Subcutaneous adipose tissue (tissue), 4 donors: ENCODE data around the gene MIGA2. TPM values are rescaled to one million over a fixed set of nuclear protein-coding genes. Genes with fewer than 3 reads are reported as not detected.

Experiments
- total RNA-seq, 4 donors: library from RNA; depleted of rRNA; stranded (reverse); fragments of >200 nt; gene quantifications; one replicate each; pipeline ENCODE4 v1.1.0, GENCODE V29; 2016
- TF ChIP-seq, protein P1 (sequence below): fragments of 450-650 bp; IDR thresholded peaks from one replicate; pipeline ENCODE4 v1.5.1; 2016; ENCODE audit warnings: low read depth, mild to moderate bottlenecking, control low read depth, antibody characterized with exemption, moderate library complexity

MIGA2 gene
- total RNA-seq, 4 donors from 2014 or later = 8.8 to 50.5 (median 12.4) TPM

DNA sequence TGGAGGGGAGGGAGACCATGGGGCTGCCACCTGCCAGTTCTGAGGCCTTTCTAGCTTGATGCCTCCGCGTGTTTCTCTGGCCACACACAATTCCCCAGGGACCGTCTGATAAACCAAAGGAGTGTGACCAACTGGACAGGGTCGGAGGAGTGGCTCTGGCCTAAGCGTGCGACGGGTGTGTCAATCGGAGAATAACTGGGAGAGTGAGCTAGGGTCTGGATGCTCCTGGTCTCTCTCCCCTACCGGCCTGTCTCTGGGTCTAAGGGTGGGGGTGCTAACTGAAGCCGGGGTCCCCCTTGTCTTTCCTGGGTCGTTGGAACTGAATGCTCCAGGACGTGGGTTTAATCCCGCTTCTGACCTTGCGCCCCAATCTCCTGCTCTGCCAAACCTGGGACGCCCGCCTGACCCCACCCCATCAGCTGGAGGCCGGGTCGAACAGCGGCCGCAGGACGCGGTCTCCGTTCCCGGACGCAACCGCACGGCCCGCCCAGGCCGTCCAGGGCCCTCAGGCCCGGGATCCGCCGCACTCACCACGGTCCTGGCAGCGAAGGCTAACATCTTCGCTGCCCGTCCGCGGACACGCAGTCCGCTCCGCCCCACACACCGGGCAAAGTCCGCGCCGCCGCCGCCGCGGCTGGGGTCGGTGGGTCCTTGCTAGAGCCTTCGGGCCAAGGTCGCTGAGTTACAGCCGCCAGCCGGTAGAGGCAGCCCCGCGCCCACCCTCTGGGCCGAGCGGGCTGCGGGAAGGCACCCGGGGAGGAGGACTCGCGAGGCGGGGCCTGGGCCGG is 73.7 kb downstream of the MIGA2 start:
- TF ChIP-seq, protein P1, sequence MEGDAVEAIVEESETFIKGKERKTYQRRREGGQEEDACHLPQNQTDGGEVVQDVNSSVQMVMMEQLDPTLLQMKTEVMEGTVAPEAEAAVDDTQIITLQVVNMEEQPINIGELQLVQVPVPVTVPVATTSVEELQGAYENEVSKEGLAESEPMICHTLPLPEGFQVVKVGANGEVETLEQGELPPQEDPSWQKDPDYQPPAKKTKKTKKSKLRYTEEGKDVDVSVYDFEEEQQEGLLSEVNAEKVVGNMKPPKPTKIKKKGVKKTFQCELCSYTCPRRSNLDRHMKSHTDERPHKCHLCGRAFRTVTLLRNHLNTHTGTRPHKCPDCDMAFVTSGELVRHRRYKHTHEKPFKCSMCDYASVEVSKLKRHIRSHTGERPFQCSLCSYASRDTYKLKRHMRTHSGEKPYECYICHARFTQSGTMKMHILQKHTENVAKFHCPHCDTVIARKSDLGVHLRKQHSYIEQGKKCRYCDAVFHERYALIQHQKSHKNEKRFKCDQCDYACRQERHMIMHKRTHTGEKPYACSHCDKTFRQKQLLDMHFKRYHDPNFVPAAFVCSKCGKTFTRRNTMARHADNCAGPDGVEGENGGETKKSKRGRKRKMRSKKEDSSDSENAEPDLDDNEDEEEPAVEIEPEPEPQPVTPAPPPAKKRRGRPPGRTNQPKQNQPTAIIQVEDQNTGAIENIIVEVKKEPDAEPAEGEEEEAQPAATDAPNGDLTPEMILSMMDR = no peak

DNA sequence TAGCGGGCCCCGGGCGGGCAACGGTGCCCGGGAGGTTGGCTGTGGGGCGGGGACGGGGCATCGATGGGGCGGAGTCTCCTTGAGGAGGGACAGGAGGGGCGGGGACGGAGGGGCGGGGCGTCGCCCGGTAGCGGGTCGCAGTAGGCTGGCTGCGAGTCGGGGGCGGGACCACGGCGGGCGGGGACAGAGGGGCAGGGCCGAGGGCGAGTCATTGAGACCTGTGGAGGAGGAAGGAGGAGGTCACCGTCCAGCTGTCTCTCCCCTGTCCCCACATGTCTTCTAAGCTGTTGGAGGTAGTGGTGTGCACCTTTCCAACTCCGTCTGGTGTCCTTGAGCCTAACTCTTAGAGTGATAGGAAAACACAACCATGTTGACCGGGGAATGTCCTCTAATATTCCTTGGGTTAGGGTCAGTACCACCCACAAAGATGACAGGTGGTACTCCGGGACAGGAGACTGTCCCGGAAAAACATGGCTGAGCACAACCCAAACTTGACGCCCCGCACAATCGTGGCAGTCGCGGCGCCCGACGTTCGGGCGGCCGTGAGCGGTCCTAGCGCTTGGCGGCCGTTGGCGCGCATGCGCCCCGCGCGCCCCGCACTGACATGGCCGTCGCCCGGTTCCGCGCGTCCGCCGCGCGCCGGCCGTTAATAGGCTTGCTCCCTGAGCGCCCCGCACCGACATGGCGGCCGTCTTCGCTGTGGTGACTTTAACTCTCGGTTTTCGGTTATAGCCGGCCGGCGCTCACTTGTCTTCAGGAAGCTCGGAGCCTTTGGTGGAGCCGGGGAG is 74.5 kb downstream of the MIGA2 start, which contains the start of the genes CRAT and PTPA:
TSS of gene CRAT (minus strand) at position 54 of the 788 bp plus-strand sequence. CDS start 284 bp downstream, outside the sequence.
TSS of gene PTPA (plus strand) at position 676 of the 788 bp plus-strand sequence. CDS start 186 bp downstream, outside the sequence.
- TF ChIP-seq, protein P1 = no peak

DNA sequence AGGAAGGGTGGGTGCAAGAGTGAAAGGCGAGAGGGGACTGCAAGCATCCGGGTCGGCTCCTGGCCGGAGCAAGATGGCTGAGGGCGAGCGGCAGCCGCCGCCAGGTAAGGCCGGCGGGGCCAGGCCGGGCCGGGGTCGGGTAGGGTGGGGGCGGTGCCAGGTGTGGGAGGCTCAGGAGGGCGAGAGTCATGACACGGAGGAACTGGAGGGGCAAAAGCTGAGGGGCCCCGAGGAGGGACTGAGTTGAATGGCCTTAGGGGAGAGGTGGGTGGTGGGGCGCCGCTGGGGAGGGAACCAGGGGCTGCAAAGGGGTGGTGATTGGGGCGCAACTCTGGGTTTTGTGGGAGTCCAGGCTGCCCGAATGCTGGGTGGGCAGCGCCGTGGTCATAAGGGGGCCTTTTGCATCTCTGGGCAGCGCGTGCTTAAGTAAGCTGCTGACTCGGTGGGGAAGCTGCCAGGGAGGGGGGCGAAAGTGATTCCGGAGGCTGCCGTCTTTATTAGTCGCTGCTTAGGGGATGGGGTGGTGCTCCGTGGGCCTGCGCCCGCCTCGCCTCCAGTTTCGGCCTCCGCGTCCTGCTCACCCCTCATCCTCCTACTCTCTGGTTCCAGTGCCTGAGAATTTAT is 75.2 kb downstream of the MIGA2 start:
- TF ChIP-seq, protein P1 = no peak

DNA sequence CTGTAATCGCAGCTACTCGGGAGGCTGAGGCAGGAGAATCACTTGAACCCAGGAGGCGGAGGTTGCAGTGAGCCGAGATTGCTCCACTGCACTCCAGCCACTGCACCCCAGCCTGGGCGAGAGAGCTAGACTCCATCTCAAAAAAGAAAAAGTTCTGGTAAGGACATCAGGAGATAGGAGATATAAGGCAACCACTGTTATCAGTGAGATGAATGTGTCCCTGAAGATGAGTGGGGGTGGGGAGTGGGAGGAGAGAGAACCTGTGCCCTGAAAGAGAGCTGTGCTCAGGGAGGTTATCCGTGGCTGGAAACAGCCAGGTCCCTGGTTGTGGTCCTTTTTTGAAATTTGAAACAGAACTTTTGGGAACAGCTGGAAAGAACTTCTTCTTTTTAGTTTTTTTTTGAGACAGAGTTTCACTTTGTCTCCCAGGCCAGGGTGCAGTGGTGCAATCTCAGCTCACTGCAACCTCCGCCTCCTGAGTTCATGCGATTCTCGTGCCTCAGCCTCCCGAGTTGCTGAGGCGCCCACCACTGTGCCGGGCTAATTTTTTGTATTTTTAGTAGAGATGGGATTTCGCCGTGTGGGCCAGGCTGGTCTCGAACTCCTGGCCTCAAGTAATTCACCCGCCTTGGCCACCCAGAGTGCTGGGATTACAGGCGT is 77.3 kb downstream of the MIGA2 start:
- TF ChIP-seq, protein P1 = no peak

DNA sequence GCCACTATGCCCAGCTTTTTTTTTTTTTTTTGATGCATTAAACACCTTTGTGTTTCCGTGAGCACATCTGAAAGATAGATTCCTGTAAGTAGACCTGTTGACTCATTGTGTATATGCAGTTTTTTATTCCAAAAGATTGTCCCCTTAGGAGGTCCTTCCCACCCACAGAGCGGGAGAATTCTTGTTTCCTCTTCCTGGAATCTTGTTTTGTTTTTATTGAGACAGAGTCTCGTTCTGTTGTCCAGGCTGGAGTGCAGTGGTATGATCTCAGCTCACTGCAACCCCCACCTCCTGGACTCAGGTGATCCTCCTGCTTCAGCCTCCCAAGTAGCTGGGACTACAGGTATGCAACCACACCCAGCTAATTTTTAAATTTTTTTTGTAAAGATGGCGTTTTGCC is 82.4 kb downstream of the MIGA2 start:
- TF ChIP-seq, protein P1 = no peak

DNA sequence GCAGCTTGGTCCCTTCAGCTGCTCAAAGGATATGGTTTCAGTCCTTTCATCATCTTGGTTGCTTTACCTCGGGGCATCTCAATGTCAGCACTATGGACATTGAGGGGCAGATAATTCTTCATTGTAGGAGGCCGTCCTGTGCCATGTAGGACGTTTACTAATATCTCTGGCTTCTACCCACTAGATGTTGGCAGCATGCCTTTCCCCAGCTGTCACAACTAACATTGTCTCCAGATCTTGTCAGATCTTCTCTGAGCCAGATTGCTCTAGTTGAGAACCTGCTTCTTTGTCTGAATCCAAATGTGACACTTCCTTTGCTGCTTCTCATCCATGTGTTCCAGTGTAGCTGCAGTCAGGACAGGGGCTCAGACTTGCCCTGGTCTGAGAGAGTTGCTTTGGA is 85.1 kb downstream of the MIGA2 start:
- TF ChIP-seq, protein P1 = no peak

Other genes starting within 250 kb of the MIGA2 start
- gene TBC1D13, start 249.4 kb upstream of the MIGA2 start, total RNA-seq = 10 to 100 TPM in 3 of 4 donors, 1 to 10 TPM in 1; 9.0 to 27.9 (median 12.4) TPM
- 10 to 100 TPM; 12.1 to 29.8 (median 19.9) TPM for gene ENDOG, start 218.1 kb upstream of the MIGA2 start, total RNA-seq
- 10 to 100 TPM; 20.2 to 38.1 (median 23.7) TPM for gene SPOUT1, start 206.8 kb upstream of the MIGA2 start, total RNA-seq
- gene KYAT1, start 154.7 kb upstream of the MIGA2 start, total RNA-seq = 1 to 10 TPM; 1.5 to 7.5 (median 2.1) TPM
- 10 to 100 TPM; 17.2 to 78.6 (median 24.4) TPM for gene LRRC8A, start 154.5 kb upstream of the MIGA2 start, total RNA-seq
- gene PHYHD1, start 115.6 kb upstream of the MIGA2 start, total RNA-seq = 10 to 100 TPM; 16.1 to 82.3 (median 29.9) TPM
- 10 to 100 TPM; 10.4 to 16.6 (median 11.5) TPM for gene DOLK, start 89.0 kb upstream of the MIGA2 start, total RNA-seq
- gene NUP188, start 88.9 kb upstream of the MIGA2 start, total RNA-seq = 10 to 100 TPM; 21.1 to 62.9 (median 28.6) TPM
- gene SH3GLB2, start 8.3 kb upstream of the MIGA2 start, total RNA-seq = 10 to 100 TPM; 24.8 to 74.8 (median 52.5) TPM
- 1 to 10 TPM; 3.3 to 10.0 (median 5.0) TPM for gene DOLPP1, start 44.5 kb downstream of the MIGA2 start, total RNA-seq
- 100 to 1,000 TPM in 1 of 4 donors, 10 to 100 TPM in 3; 41.3 to 141 (median 68.7) TPM for gene CRAT, start 74.2 kb downstream of the MIGA2 start, total RNA-seq
- gene PTPA, start 74.8 kb downstream of the MIGA2 start, total RNA-seq = 10 to 100 TPM; 23.8 to 51.1 (median 34.4) TPM
- 10 to 100 TPM in 2 of 4 donors, 1 to 10 TPM in 2; 4.7 to 10.6 (median 7.7) TPM for gene IER5L, start 141.6 kb downstream of the MIGA2 start, total RNA-seq